HUES64 (cell line): ENCODE measurements around the gene GBX1. TPM values are rescaled to one million over a fixed set of nuclear protein-coding genes. Genes with fewer than 3 reads are reported as not detected.

ENCODE experiments used
- H3K27ac ChIP-seq: 2 replicates; pipeline ENCODE4 v1.7.0; 2013; ENCODE audit warnings: low read depth, low read length, inconsistent platforms
- H3K27me3 ChIP-seq: 2 replicates; pipeline ENCODE4 v1.6.1; 2013; ENCODE audit warnings: mild to moderate bottlenecking, low read length; ENCODE audit not compliant: insufficient read depth
- H3K36me3 ChIP-seq: 2 replicates; pipeline ENCODE4 v1.6.1; 2013; ENCODE audit warnings: mild to moderate bottlenecking, low read length; ENCODE audit not compliant: insufficient read depth
- H3K4me1 ChIP-seq: 2 replicates; pipeline ENCODE4 v1.6.1; 2013; ENCODE audit warnings: mild to moderate bottlenecking, low read length, moderate library complexity; ENCODE audit not compliant: insufficient read depth
- H3K4me3 ChIP-seq: 2 replicates; pipeline ENCODE4 v1.5.1; 2013; ENCODE audit warnings: mild to moderate bottlenecking, low read length, moderate library complexity
- H3K9ac ChIP-seq: 2 replicates; pipeline ENCODE4 v1.6.1; 2013; ENCODE audit warnings: mild to moderate bottlenecking, low read depth, low read length
- H3K9me3 ChIP-seq: 2 replicates; pipeline ENCODE4 v1.6.1; 2013; ENCODE audit warnings: low read depth, low read length; ENCODE audit not compliant: insufficient read depth
- WGBS: fragments of 150-250, 120-280 bp; methylation state at CpG from one replicate; pipeline ENCODE4 v1.1.7; 2013; ENCODE audit warnings: missing lambda C conversion rate; 5-methylcytosine and 5-hydroxymethylcytosine counted together
- polyA plus RNA-seq, 2 experiments: library from polyadenylated mRNA; stranded (reverse); fragments of 50-300 nt; gene quantifications; one replicate each; pipeline ENCODE4 v1.2.3, GENCODE V29; 2013

The GBX1 gene
- polyA plus RNA-seq (2013, experiment 1 of 2) = not detected
- polyA plus RNA-seq (2013, experiment 2 of 2) = 0.38 TPM

- H3K4me3 ChIP-seq = peak within 1 kb of the TSS; percentile 59
- H3K9ac ChIP-seq = no peak within 1 kb of the TSS
- no peaks in the 10 kb centered on the region for H3K36me3 ChIP-seq
- H3K4me1 ChIP-seq = 0 out of 2 replicates have a peak, but pooled peaks cover 5% of the 10 kb centered on the region
- no peak within 1 kb of the TSS for H3K27ac ChIP-seq
- H3K27me3 ChIP-seq = peaks cover 99% of the 10 kb centered on the region
- WGBS = under 1% methylated on average over 101 of the region's 101 CpGs
- H3K9me3 ChIP-seq = no peaks in the 10 kb centered on the region
Observed at GRCh38 chr7:151167197-151167961, at the start of gene GBX1. GBX1 (minus strand) TSS chr7:151167694; CDS start chr7:151167548, 146 bp downstream.

DNA sequence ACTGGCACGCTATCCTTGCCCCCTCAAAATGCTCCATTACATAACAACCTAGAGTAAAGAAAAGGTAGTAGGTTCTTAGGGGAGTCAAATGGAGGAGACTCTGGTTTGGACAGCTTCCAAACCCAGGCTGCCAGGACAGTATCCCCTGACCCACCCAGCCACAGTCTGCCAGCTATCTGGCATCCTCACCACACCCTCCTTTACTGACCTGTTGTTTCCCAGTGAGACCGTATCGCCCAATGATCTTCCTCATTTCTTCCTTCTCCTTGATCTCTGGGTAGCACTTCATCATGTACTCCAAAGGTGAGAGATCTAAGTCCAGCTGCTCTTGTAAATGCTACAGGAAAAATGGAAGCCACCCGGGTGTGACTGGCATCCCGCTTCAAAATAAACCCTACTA is 47.9 kb upstream of the GBX1 start:
- H3K27ac ChIP-seq = no peak overlapping the region
- H3K9me3 ChIP-seq = no peaks in the 10 kb centered on the region
- no peaks in the 10 kb centered on the region for H3K27me3 ChIP-seq
- 98% methylated on average over 4 of the region's 5 CpGs for WGBS
- H3K9ac ChIP-seq = no peak overlapping the region
- peaks cover 6% of the 10 kb centered on the region; the same call in 1 of the 2 replicates for H3K4me1 ChIP-seq
- no peak overlapping the region for H3K4me3 ChIP-seq
- H3K36me3 ChIP-seq = peaks cover 80% of the 10 kb centered on the region

- no peak overlapping the region for H3K4me3 ChIP-seq
- H3K27me3 ChIP-seq = no peaks in the 10 kb centered on the region
- H3K9me3 ChIP-seq = no peaks in the 10 kb centered on the region
- H3K4me1 ChIP-seq = peaks cover 6% of the 10 kb centered on the region
- no peak overlapping the region for H3K27ac ChIP-seq
- 90% methylated on average over 3 of the region's 3 CpGs for WGBS
- H3K36me3 ChIP-seq = peaks cover 69% of the 10 kb centered on the region
- no peak overlapping the region for H3K9ac ChIP-seq
Observed at GRCh38 chr7:151213826-151214225, 46.3 kb upstream of the GBX1 start.

- Histone ChIP-seq H3K27me3 (no peaks in the 10 kb centered on the region), H3K36me3 (peaks cover 57% of the 10 kb centered on the region), H3K9ac (no peak overlapping the region), H3K27ac (no peak overlapping the region), H3K4me3 (no peak overlapping the region), H3K9me3 (no peaks in the 10 kb centered on the region), H3K4me1 (peaks cover 6% of the 10 kb centered on the region)
- WGBS = 86% methylated on average over 5 of the region's 5 CpGs
Observed at GRCh38 chr7:151212626-151213025, 45.1 kb upstream of the GBX1 start.

DNA sequence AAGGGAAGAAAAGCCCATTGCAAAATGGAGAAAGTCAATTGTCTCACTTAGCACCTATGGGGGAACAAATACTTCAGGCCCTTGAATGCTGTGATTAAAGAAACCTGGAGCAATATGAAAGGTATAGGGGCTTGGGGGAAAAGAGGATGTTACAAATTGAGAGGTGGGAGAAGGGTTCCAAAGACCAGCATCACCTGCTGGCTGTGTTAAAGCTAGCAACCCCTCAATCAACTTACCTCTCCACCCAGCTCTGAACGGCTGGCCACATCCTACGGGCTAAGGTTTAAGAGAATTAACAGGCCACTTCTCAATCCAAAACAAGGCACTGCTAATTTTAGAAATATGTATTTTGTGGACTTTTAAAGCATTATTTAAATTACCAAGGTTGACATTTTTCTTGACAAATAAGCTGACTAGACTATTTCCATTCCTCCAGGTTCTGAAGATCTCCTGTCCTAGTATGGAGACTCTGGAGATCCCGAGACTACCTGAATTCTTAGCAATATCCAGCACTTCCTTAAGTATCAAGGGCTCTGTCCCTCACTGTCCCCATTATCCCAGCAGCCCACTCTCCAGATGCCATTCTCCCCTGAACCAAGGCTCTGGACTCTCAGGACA is 43.8 kb upstream of the GBX1 start:
- H3K4me3 ChIP-seq = no peak overlapping the region
- H3K9me3 ChIP-seq = no peaks in the 10 kb centered on the region
- peaks cover 6% of the 10 kb centered on the region for H3K4me1 ChIP-seq
- WGBS = 78% methylated on average over 3 of the region's 3 CpGs
- H3K27me3 ChIP-seq = no peaks in the 10 kb centered on the region
- H3K36me3 ChIP-seq = peaks cover 44% of the 10 kb centered on the region
- H3K27ac ChIP-seq = no peak overlapping the region
- H3K9ac ChIP-seq = no peak overlapping the region

DNA sequence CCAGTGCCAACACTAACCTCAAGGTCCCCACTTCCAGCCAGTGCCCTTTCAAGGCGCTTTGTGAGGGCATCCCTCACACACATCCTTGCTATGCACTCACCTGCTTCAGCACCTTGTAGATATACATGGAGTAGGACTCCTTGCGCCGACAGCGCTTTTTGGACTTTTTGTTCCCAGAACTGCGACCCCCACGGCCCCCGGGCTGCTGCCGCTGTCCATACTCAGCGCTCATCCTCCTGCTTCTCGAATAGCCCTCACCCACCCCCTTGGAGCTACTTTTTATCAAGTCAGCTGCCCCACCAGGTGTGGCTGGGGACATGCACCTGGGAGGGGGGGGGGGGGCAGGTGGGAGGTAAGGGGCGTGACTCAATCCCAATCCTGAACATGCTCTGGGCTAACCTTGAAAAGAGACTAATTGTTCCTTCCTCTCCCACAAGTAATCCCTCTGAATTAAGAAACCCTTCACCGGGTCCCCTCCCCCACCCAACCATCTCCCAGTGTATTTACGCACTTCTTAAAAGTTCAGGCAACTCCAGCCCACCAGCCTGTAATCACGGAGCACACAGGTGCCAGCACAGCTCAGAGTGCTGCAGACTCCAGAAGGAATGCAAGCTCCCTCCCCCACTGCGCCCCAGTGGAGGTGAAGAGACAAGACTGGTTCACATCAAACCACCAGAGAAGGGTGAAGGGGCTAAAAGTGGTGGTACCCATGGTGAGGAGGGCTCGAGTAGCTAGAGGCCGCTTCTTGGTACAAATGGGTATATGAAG is 42.8 kb upstream of the GBX1 start, which contains the start of gene H2BK1:
H2BK1 (minus strand) TSS at position 402 of the 768 bp plus-strand sequence; CDS start at position 232, 170 bp downstream.
- H3K9me3 ChIP-seq = no peaks in the 10 kb centered on the region
- peaks cover 34% of the 10 kb centered on the region for H3K36me3 ChIP-seq
- H3K9ac ChIP-seq = no peak within 1 kb of the TSS
- 81% methylated on average over 17 of the region's 17 CpGs for WGBS
- H3K27ac ChIP-seq = no peak within 1 kb of the TSS
- H3K27me3 ChIP-seq = no peaks in the 10 kb centered on the region
- H3K4me3 ChIP-seq = no peak within 1 kb of the TSS
- H3K4me1 ChIP-seq = peaks cover 6% of the 10 kb centered on the region

DNA sequence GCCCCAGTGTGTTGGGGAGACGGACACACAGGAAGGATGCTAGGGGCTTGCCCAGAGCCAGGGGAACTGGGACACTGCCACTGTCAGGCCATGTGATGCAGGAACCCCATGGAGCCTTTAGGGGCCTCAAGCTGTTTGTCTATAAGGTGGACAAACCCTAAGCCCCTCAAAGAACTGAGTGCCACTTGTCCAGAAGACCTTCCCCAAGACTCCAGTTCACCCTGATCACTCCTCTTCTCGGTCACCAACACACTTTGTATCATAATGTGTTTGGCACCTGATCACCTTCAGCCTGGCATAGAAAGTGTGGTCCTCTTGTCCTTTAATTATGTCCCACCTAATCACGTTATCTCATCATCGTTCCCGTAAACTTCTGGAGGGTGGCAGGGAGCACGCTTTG is 42.1 kb upstream of the GBX1 start:
- WGBS = 95% methylated on average over 6 of the region's 6 CpGs
- Histone ChIP-seq H3K4me1 (peaks cover 6% of the 10 kb centered on the region), H3K27me3 (no peaks in the 10 kb centered on the region), H3K4me3 (no peak overlapping the region), H3K27ac (no peak overlapping the region), H3K9me3 (no peaks in the 10 kb centered on the region), H3K9ac (no peak overlapping the region), H3K36me3 (peaks cover 27% of the 10 kb centered on the region)

GRCh38 chr7:151208253-151208862 is 40.9 kb upstream of the GBX1 start:
- 80% methylated on average over 8 of the region's 9 CpGs for WGBS
- Histone ChIP-seq H3K27me3 (no peaks in the 10 kb centered on the region), H3K4me3 (no peak overlapping the region)

GRCh38 chr7:151207804-151208203 is 40.3 kb upstream of the GBX1 start:
- H3K4me3 ChIP-seq = no peak overlapping the region
- H3K27me3 ChIP-seq = no peaks in the 10 kb centered on the region
- peaks cover 6% of the 10 kb centered on the region for H3K4me1 ChIP-seq
- no peak overlapping the region for H3K27ac ChIP-seq
- H3K36me3 ChIP-seq = peaks cover 9% of the 10 kb centered on the region
- WGBS = 92% methylated on average over 12 of the region's 12 CpGs
- no peak overlapping the region for H3K9ac ChIP-seq
- H3K9me3 ChIP-seq = no peaks in the 10 kb centered on the region

More at GRCh38 chr7:151208253-151208862, 40.9 kb upstream of the GBX1 start:
- Histone ChIP-seq H3K27ac (no peak overlapping the region), H3K36me3 (peaks cover 15% of the 10 kb centered on the region), H3K9me3 (no peaks in the 10 kb centered on the region), H3K9ac (no peak overlapping the region), H3K4me1 (peaks cover 6% of the 10 kb centered on the region)

GRCh38 chr7:151207315-151207714 is 39.8 kb upstream of the GBX1 start:
- 87% methylated on average over 9 of the region's 9 CpGs for WGBS
- Histone ChIP-seq H3K36me3 (0 out of 2 replicates have a peak, but pooled peaks cover 5% of the 10 kb centered on the region), H3K27me3 (no peaks in the 10 kb centered on the region), H3K27ac (no peak overlapping the region), H3K9ac (no peak overlapping the region), H3K9me3 (no peaks in the 10 kb centered on the region), H3K4me1 (peaks cover 6% of the 10 kb centered on the region), H3K4me3 (no peak overlapping the region)
